Measurements from ENCODE around the gene SDCCAG8. TPM values are rescaled to one million over a fixed set of nuclear protein-coding genes. Genes with fewer than 3 reads are reported as not detected.
A peak's percentile ranks its signal among the peaks of the same experiment; 100 is the strongest.

SDCCAG8 gene
- total RNA-seq, 1 donor from 2014 or later = 41.2 TPM

GRCh38 chr1:243249214-243249613 lies 6.6 kb upstream of the SDCCAG8 start:
- TF ChIP-seq, protein P1, sequence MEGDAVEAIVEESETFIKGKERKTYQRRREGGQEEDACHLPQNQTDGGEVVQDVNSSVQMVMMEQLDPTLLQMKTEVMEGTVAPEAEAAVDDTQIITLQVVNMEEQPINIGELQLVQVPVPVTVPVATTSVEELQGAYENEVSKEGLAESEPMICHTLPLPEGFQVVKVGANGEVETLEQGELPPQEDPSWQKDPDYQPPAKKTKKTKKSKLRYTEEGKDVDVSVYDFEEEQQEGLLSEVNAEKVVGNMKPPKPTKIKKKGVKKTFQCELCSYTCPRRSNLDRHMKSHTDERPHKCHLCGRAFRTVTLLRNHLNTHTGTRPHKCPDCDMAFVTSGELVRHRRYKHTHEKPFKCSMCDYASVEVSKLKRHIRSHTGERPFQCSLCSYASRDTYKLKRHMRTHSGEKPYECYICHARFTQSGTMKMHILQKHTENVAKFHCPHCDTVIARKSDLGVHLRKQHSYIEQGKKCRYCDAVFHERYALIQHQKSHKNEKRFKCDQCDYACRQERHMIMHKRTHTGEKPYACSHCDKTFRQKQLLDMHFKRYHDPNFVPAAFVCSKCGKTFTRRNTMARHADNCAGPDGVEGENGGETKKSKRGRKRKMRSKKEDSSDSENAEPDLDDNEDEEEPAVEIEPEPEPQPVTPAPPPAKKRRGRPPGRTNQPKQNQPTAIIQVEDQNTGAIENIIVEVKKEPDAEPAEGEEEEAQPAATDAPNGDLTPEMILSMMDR (IDR thresholded peaks at IDR 0.05) = no peak
- CTCF ChIA-PET = no interaction called here
- Mint-ChIP-seq H3K27ac (no peak overlapping the region), H3K4me1 (peaks cover 72% of the 10 kb centered on the region), H3K9me3 (no peaks in the 10 kb centered on the region), H3K27me3 (no peaks in the 10 kb centered on the region), H3K4me3 (no peak overlapping the region), H3K36me3 (ENCODE audit: low read depth) (peaks cover 5% of the 10 kb centered on the region)
- ATAC-seq (ENCODE audit: low read depth) (no peak), DNase-seq (no peak)
- intact Hi-C loops (cut with micrococcal nuclease) = no loop called here
- POLR2A ChIA-PET = no interaction called here

DNA sequence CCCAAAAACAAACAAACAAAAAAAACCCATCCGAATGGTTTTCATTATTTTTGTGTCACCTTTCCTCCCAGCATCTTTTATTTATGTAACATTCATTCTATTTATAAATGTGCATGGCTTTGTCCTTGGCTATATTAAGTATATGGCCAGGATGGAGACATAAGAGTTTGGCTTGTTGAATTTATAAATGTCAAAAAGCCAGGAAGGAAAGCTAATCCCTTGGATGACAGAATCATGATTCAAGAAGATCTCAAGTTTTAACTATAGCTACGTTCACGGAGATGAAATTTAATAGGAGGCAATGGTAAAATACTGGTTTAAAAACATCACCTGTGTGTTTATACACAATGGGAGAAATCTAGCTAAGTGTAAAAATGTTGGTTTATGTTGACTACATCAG lies 5.7 kb upstream of the SDCCAG8 start:
- Mint-ChIP-seq H3K27me3 (no peaks in the 10 kb centered on the region), H3K9me3 (no peaks in the 10 kb centered on the region), H3K27ac (peak overlapping the region; percentile 18), H3K4me1 (peaks cover 67% of the 10 kb centered on the region), H3K4me3 (no peak overlapping the region), H3K36me3 (ENCODE audit: low read depth) (peaks cover 10% of the 10 kb centered on the region)
- intact Hi-C loops (cut with micrococcal nuclease) = loop anchor here (10.0 kb wide), 1 partner anchor 1695 kb away; no protein-coding TSS in a partner anchor
- DNase-seq (no peak), ATAC-seq (ENCODE audit: low read depth) (no peak)
- TF ChIP-seq, protein P1 (IDR thresholded peaks at IDR 0.05) = no peak
- CTCF ChIA-PET = no interaction called here
- POLR2A ChIA-PET = interaction anchor here (0.6 kb wide), 1 partner anchor 72 kb away, joined by 3 read pairs; no protein-coding TSS in a partner anchor

GRCh38 chr1:243251539-243251938 lies 4.3 kb upstream of the SDCCAG8 start:
- ChIA-PET CTCF (no interaction called here), POLR2A (interaction anchor here (1.0 kb wide), 1 partner anchor 38 kb away, joined by 3 read pairs; no protein-coding TSS in a partner anchor)
- DNase-seq = no peak
- Mint-ChIP-seq H3K27ac (peak overlapping the region; percentile 21), H3K36me3 (ENCODE audit: low read depth) (peaks cover 19% of the 10 kb centered on the region), H3K4me3 (peak overlapping the region; percentile 1), H3K27me3 (no peaks in the 10 kb centered on the region), H3K4me1 (peaks cover 65% of the 10 kb centered on the region), H3K9me3 (no peaks in the 10 kb centered on the region)
- no peak for ATAC-seq (ENCODE audit: low read depth)
- TF ChIP-seq, protein P1 (IDR thresholded peaks at IDR 0.05) = no peak
- intact Hi-C loops (cut with micrococcal nuclease) = loop anchor here (10.0 kb wide), 1 partner anchor 1693 kb away; no protein-coding TSS in a partner anchor

GRCh38 chr1:243253211-243253925 lies 2.5 kb upstream of the SDCCAG8 start:
- no peaks in the 10 kb centered on the region for H3K9me3 Mint-ChIP-seq
- peaks cover 55% of the 10 kb centered on the region for H3K4me1 Mint-ChIP-seq
- intact Hi-C loops (cut with micrococcal nuclease) = loop anchor here (2.0 to 10.0 kb wide), 2 partner anchors 17 to 1691 kb away; no protein-coding TSS in a partner anchor
- TF ChIP-seq, protein P1 (IDR thresholded peaks at IDR 0.05) = no peak
- no peaks in the 10 kb centered on the region for H3K27me3 Mint-ChIP-seq
- ChIA-PET CTCF (interaction anchor here (1.0 to 1.4 kb wide), 2 partner anchors 9 to 34 kb away, joined by 3 read pairs; no protein-coding TSS in a partner anchor), POLR2A (interaction anchor here (1.2 to 4.5 kb wide), 5 partner anchors 10 to 69 kb away, joined by 3 to 66 read pairs (median 8); no protein-coding TSS in a partner anchor)
- DNase-seq (no peak), ATAC-seq (ENCODE audit: low read depth) (no peak)
- H3K36me3 Mint-ChIP-seq (ENCODE audit: low read depth) = peaks cover 19% of the 10 kb centered on the region
- H3K4me3 Mint-ChIP-seq = peak overlapping the region; percentile 98
- H3K27ac Mint-ChIP-seq = peak overlapping the region; percentile 95

DNA sequence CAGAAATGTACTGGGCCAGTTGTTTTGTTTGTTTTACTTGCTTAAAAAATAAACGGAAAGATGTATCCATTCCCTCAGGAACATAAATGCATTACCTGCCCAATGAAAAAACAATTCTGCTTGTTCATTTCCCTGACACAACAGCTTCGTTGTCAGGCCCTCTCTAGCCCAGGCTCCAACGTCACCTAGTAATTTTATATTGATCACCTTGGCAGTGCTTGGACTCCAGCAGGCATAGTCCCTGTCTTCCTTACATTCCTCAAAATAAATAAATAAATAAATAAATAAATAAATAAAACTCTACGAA lies 2.0 kb upstream of the SDCCAG8 start:
- H3K27ac Mint-ChIP-seq = peak overlapping the region; percentile 95
- peaks cover 18% of the 10 kb centered on the region for H3K36me3 Mint-ChIP-seq (ENCODE audit: low read depth)
- no peak for DNase-seq
- no peak for ATAC-seq (ENCODE audit: low read depth)
- POLR2A ChIA-PET = interaction anchor here (1.2 to 4.5 kb wide), 7 partner anchors 10 to 1610 kb away, joined by 3 to 66 read pairs (median 8); partner anchors contain the start of gene HNRNPU
- CTCF ChIA-PET = interaction anchor here (1.0 to 1.4 kb wide), 2 partner anchors 10 to 34 kb away, joined by 3 read pairs; no protein-coding TSS in a partner anchor
- peaks cover 50% of the 10 kb centered on the region for H3K4me1 Mint-ChIP-seq
- H3K27me3 Mint-ChIP-seq = no peaks in the 10 kb centered on the region
- H3K4me3 Mint-ChIP-seq = peak overlapping the region; percentile 98
- TF ChIP-seq, protein P1 (IDR thresholded peaks at IDR 0.05) = no peak
- intact Hi-C loops (cut with micrococcal nuclease) = loop anchor here (2.0 to 10.0 kb wide), 6 partner anchors 17 to 1691 kb away; partner anchors contain the start of gene AKT3
- no peaks in the 10 kb centered on the region for H3K9me3 Mint-ChIP-seq

Data from activated B cell treated with CpG ODN at 0.5 μM for 24 hours (primary cell).